ENCODE data around the gene MICAL3.

Gene MICAL3

DNA sequence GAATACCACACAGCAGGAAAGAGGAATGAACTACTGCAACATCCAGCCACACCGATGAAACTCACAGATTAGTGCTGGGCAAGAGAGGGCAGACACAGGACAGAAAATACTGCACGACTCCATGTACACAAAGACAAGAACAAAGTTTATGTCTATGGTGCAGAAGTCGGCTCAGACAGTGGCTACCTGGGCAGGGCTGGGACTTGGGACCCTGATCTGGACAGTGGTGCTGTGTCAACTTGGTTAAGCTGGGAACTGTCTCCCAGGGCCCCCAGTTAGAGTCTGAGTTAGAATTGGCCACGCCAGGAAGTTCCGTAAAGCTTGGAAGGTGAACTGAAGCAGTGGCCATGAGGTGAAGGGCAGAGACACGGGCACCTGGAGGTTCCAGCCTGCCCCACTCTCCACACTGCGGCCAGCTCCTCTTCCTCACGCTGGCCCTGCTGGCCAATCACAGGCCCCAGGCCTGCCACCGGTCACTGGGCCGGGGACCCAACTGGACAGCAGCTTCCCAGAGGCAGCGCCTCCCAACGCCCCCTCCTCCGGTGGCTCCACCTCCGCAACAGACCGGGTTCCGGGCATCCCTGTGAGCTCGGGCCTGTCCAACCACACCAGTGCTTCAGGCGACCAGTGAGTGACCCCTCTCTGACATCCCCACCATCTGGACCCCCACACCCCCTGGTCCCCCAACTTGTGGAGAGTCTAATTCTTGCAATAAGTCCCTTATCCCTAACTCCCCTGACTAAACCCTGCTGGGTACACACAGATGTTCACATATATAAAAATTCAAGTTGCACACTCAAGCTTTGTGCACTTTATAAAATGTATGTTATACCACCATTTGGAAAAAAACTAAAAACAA, 93.7 kb downstream of the MICAL3 start:
- TF ChIP-seq, protein P1, sequence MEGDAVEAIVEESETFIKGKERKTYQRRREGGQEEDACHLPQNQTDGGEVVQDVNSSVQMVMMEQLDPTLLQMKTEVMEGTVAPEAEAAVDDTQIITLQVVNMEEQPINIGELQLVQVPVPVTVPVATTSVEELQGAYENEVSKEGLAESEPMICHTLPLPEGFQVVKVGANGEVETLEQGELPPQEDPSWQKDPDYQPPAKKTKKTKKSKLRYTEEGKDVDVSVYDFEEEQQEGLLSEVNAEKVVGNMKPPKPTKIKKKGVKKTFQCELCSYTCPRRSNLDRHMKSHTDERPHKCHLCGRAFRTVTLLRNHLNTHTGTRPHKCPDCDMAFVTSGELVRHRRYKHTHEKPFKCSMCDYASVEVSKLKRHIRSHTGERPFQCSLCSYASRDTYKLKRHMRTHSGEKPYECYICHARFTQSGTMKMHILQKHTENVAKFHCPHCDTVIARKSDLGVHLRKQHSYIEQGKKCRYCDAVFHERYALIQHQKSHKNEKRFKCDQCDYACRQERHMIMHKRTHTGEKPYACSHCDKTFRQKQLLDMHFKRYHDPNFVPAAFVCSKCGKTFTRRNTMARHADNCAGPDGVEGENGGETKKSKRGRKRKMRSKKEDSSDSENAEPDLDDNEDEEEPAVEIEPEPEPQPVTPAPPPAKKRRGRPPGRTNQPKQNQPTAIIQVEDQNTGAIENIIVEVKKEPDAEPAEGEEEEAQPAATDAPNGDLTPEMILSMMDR (IDR thresholded peaks at IDR 0.05; ENCODE audit: low read depth, low read length): no peak

DNA sequence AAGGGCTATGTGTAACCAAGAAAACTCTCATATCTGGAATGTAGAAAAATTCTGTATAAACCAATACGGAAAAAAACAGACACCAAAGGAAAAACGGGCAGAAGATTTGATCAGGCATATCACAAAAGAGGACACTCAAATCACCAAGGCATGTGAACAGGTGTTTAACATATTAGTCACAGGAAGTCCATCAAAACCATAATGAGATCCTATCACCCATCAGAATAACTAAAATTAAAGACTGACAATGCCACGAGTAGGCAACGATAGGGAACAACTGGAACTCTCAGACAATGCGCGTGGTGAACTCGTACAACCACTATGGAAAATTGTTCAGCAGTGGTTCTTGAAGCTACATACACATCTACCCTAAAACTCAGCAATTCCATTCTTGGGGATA, 94.5 kb downstream of the MICAL3 start:
- H3K4me3 ChIP-seq (ENCODE audit: low read depth, low read length): no peak overlapping the region
- TF ChIP-seq, protein P1 (IDR thresholded peaks at IDR 0.05; ENCODE audit: low read depth, low read length): no peak

More for the DNA sequence above, 93.7 kb downstream of the MICAL3 start:
- H3K4me3 ChIP-seq (ENCODE audit: low read depth, low read length): no peak overlapping the region

DNA sequence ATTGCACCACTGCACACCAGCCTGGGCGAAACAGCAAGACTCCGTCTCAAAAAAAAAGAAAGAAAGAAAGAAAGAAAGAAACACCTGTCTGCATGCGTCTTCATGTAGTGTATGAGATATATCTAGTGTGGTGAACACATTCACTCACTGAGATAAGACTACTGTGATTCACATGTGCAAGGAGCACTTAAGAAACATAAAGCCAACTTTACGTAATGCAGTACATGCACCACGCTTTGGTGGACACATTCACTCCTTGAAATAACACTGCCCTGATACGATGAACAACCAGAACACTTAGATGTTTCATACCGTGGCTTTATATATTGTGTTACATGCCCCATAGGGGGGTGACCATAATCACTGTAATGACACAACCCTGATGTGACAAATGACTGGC, 96.0 kb downstream of the MICAL3 start:
- H3K4me3 ChIP-seq (ENCODE audit: low read depth, low read length): no peak overlapping the region
- TF ChIP-seq, protein P1 (IDR thresholded peaks at IDR 0.05; ENCODE audit: low read depth, low read length): no peak

DNA sequence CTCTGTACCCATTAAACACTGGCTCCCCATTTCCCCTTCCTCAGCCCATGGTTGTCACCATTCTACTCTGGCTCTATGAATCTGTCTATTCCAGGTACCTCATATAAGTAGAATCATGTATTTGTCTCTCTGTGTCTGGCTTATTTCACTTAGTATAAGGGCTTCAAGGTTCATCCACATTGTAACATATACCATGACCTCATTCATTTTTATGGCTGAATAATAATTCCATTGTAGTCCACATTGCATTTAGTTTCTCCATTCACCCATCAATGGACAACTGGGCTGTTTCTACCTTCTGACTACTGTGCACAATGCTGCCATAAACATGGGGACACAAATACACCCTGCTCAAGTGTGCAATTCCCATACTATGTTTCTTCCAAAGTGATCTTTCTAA, 97.3 kb downstream of the MICAL3 start:
- TF ChIP-seq, protein P1 (IDR thresholded peaks at IDR 0.05; ENCODE audit: low read depth, low read length): no peak
- H3K4me3 ChIP-seq (ENCODE audit: low read depth, low read length): no peak overlapping the region

DNA sequence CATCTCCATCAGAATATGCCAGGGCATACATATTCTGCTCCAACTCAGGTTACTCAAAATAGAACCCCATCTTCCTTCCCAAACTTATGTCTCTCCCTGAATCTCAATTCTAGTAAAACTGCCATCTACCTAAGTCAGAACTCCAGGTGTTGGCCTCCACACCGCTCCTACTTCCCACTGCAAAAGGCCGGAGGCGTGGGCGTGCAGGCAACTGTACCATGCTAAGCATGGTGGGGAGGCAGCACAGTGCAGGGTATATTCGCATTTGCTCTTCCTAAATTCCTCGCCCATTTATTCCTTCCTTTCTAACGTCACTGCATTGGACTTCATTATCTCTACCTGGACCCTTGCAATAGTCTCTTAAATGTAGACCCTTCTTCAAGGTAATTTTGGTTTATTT, 97.8 kb downstream of the MICAL3 start:
- TF ChIP-seq, protein P1 (IDR thresholded peaks at IDR 0.05; ENCODE audit: low read depth, low read length): no peak
- no peak overlapping the region for H3K4me3 ChIP-seq (ENCODE audit: low read depth, low read length)

DNA sequence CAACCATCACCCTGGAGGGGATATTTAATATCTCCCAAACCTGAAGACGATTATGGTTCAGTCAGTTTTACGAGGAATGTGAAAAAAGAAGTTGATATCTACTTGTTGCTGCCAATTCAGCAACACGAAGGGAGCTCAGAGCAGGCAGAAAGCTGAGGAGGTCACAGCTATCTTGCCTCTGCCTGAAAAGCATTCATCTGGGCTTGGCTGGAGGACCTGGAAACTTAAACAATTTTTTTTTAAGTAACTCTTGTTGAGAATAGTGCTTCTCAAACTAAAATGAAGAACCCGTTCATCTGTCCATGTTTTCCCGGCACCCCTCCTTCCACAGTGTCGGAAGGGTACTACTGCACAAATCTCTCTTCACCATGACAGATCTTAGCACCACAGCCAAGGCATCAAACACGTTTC, 98.9 kb downstream of the MICAL3 start:
- TF ChIP-seq, protein P1 (IDR thresholded peaks at IDR 0.05; ENCODE audit: low read depth, low read length): no peak
- H3K4me3 ChIP-seq (ENCODE audit: low read depth, low read length): no peak overlapping the region

DNA sequence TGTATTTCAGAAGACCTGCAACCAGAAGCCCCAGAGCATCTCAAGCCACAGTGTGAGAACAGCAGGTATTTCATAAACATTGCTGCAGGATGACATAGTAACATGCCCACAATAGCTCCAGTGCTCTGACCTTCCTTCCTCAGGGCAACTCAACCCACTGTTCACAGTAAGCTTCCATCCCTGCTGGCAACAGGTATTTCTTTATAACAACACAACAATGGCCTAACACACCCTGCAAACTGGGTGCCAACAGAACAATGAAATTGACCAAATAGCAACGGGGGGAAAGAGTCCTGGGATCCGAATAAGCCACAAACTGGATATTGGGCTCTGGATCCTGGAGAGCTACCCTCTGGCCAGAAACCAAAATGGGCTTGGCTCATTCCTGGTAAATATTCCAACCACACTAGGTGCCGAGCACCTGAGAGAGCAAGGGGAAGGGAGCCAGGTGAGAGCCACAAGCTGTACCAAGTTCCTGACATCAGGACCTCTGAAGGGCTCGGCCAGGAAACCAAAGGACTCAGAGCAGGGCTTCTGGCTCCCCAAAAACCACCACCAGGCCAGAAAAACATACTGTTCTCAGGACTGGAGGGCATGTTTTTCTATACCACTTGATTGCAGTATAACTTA, 99.5 kb downstream of the MICAL3 start:
- TF ChIP-seq, protein P1 (IDR thresholded peaks at IDR 0.05; ENCODE audit: low read depth, low read length): no peak
- no peak overlapping the region for H3K4me3 ChIP-seq (ENCODE audit: low read depth, low read length)

Measured in WI38 (cell line).